Measurements from ENCODE around the gene DISC1. TPM values are rescaled to one million over a fixed set of nuclear protein-coding genes. Genes with fewer than 3 reads are reported as not detected.
"Not testable (repeated sequence)": the region's sequence is repeated elsewhere in the genome, so short reads cannot be mapped to it uniquely, and the experiment has no call there.

The DISC1 gene
- total RNA-seq, 1 experiment from 2014 or later = 13.5 TPM

- DNase-seq = peak; percentile 30 to 48
- no peaks in the 10 kb centered on the region for H3K27me3 Mint-ChIP-seq (ENCODE audit: insufficient read depth, unreplicated experiment)
- H3K27ac Mint-ChIP-seq (ENCODE audit: unreplicated experiment) = no peak overlapping the region
- Histone ChIP-seq H3K27me3 (replicated peaks; ENCODE audit: control insufficient read depth, insufficient read depth, low read length) (no peaks in the 10 kb centered on the region), H3K9me3 (no peaks in the 10 kb centered on the region), H3K4me3 (ENCODE audit: low read depth, low read length) (no peak overlapping the region), H3K4me1 (no peaks in the 10 kb centered on the region; the same call in 1 of the 2 replicates), H3K36me3 (ENCODE audit: control insufficient read depth, insufficient read depth, low read length) (no peaks in the 10 kb centered on the region)
- ChIA-PET POLR2A (no interaction called here), CTCF (no interaction called here)
- no TSS peak for BruUV-seq (replicated peaks)
- H3K36me3 Mint-ChIP-seq (ENCODE audit: insufficient read depth, unreplicated experiment) = no peaks in the 10 kb centered on the region
- no peak for TF ChIP-seq CTCF (IDR thresholded peaks at IDR 0.05; ENCODE audit: insufficient read depth in 1 of 2, low read depth in 1 of 2, low read length in 1 of 2, severe bottlenecking in 1 of 2, unreplicated experiment in 1 of 2)
- H3K4me3 Mint-ChIP-seq (ENCODE audit: unreplicated experiment) = no peak overlapping the region
- peaks cover 8% of the 10 kb centered on the region for H3K4me1 Mint-ChIP-seq (ENCODE audit: low read depth, unreplicated experiment)
- intact Hi-C loops (cut with micrococcal nuclease; ENCODE audit: unreplicated experiment) = no loop called here
- no peaks in the 10 kb centered on the region for H3K9me3 Mint-ChIP-seq (ENCODE audit: unreplicated experiment)
Measured at GRCh38 chr1:231778009-231778719, 151.6 kb downstream of the DISC1 start.

GRCh38 chr1:231779081-231779480 is 152.5 kb downstream of the DISC1 start:
- POLR2A ChIA-PET = no interaction called here
- no peaks in the 10 kb centered on the region for H3K36me3 Mint-ChIP-seq (ENCODE audit: insufficient read depth, unreplicated experiment)

GRCh38 chr1:231781892-231782291 is 155.3 kb downstream of the DISC1 start:
- Histone ChIP-seq H3K36me3 (ENCODE audit: control insufficient read depth, insufficient read depth, low read length) (no peaks in the 10 kb centered on the region), H3K4me1 (no peaks in the 10 kb centered on the region; the same call in 1 of the 2 replicates), H3K9me3 (no peaks in the 10 kb centered on the region), H3K27me3 (replicated peaks; ENCODE audit: control insufficient read depth, insufficient read depth, low read length) (no peaks in the 10 kb centered on the region), H3K4me3 (ENCODE audit: low read depth, low read length) (no peak overlapping the region)
- DNase-seq = no peak
- intact Hi-C loops (cut with micrococcal nuclease; ENCODE audit: unreplicated experiment) = no loop called here
- no TSS peak for BruUV-seq (replicated peaks)
- TF ChIP-seq CTCF (IDR thresholded peaks at IDR 0.05; ENCODE audit: insufficient read depth in 1 of 2, low read depth in 1 of 2, low read length in 1 of 2, severe bottlenecking in 1 of 2, unreplicated experiment in 1 of 2) = no peak
- Mint-ChIP-seq H3K9me3 (ENCODE audit: unreplicated experiment) (no peaks in the 10 kb centered on the region), H3K4me1 (ENCODE audit: low read depth, unreplicated experiment) (peaks cover 8% of the 10 kb centered on the region), H3K4me3 (ENCODE audit: unreplicated experiment) (no peak overlapping the region), H3K36me3 (ENCODE audit: insufficient read depth, unreplicated experiment) (no peaks in the 10 kb centered on the region), H3K27ac (ENCODE audit: unreplicated experiment) (no peak overlapping the region), H3K27me3 (ENCODE audit: insufficient read depth, unreplicated experiment) (no peaks in the 10 kb centered on the region)
- ChIA-PET CTCF (no interaction called here), POLR2A (no interaction called here)

More at GRCh38 chr1:231779081-231779480, 152.5 kb downstream of the DISC1 start:
- H3K27me3 ChIP-seq (replicated peaks; ENCODE audit: control insufficient read depth, insufficient read depth, low read length) = no peaks in the 10 kb centered on the region
- no peaks in the 10 kb centered on the region for H3K36me3 ChIP-seq (ENCODE audit: control insufficient read depth, insufficient read depth, low read length)
- intact Hi-C loops (cut with micrococcal nuclease; ENCODE audit: unreplicated experiment) = no loop called here
- DNase-seq = no peak
- peaks cover 8% of the 10 kb centered on the region for H3K4me1 Mint-ChIP-seq (ENCODE audit: low read depth, unreplicated experiment)
- TF ChIP-seq CTCF (IDR thresholded peaks at IDR 0.05; ENCODE audit: insufficient read depth in 1 of 2, low read depth in 1 of 2, low read length in 1 of 2, severe bottlenecking in 1 of 2, unreplicated experiment in 1 of 2) = no peak
- no peak overlapping the region for H3K27ac Mint-ChIP-seq (ENCODE audit: unreplicated experiment)
- no peaks in the 10 kb centered on the region for H3K27me3 Mint-ChIP-seq (ENCODE audit: insufficient read depth, unreplicated experiment)
- no peak overlapping the region for H3K4me3 ChIP-seq (ENCODE audit: low read depth, low read length)
- BruUV-seq (replicated peaks) = no TSS peak
- H3K4me1 ChIP-seq = no peaks in the 10 kb centered on the region; the same call in 1 of the 2 replicates
- no peaks in the 10 kb centered on the region for H3K9me3 Mint-ChIP-seq (ENCODE audit: unreplicated experiment)
- H3K4me3 Mint-ChIP-seq (ENCODE audit: unreplicated experiment) = no peak overlapping the region
- CTCF ChIA-PET = no interaction called here
- no peaks in the 10 kb centered on the region for H3K9me3 ChIP-seq

GRCh38 chr1:231785073-231785472 is 158.5 kb downstream of the DISC1 start:
- H3K9me3 Mint-ChIP-seq (ENCODE audit: unreplicated experiment); CTCF ChIA-PET; H3K36me3 ChIP-seq (ENCODE audit: control insufficient read depth, insufficient read depth, low read length); BruUV-seq (replicated peaks); H3K4me3 Mint-ChIP-seq (ENCODE audit: unreplicated experiment); H3K4me1 Mint-ChIP-seq (ENCODE audit: low read depth, unreplicated experiment); POLR2A ChIA-PET; H3K27me3 ChIP-seq (replicated peaks; ENCODE audit: control insufficient read depth, insufficient read depth, low read length); H3K27ac Mint-ChIP-seq (ENCODE audit: unreplicated experiment); H3K27me3 Mint-ChIP-seq (ENCODE audit: insufficient read depth, unreplicated experiment); H3K9me3 ChIP-seq; H3K36me3 Mint-ChIP-seq (ENCODE audit: insufficient read depth, unreplicated experiment); intact Hi-C loops (cut with micrococcal nuclease; ENCODE audit: unreplicated experiment); H3K4me3 ChIP-seq (ENCODE audit: low read depth, low read length); H3K4me1 ChIP-seq; DNase-seq: not testable (repeated sequence)

Measured in Caco-2 (cell line).